Left lobe of liver (tissue), 2 donors: ENCODE data around the gene NSDHL. TPM values are rescaled to one million over a fixed set of nuclear protein-coding genes. Genes with fewer than 3 reads are reported as not detected.
"Not testable (repeated sequence)": the region's sequence is repeated elsewhere in the genome, so short reads cannot be mapped to it uniquely, and the experiment has no call there.

Experiments
- ATAC-seq: fragments of 200-7000 bp; cut with Tn5 transposase; one replicate; pipeline ENCODE4 v1.9.1; 2020; ENCODE audit warnings: mild to moderate bottlenecking, moderate library complexity
- DNase-seq: peaks from one replicate; pipeline ENCODE4 v3.0.0-alpha.2; 2020; ENCODE audit warnings: low spot score
- total RNA-seq: library from RNA; stranded (reverse); gene quantifications from one replicate; pipeline ENCODE4 v1.2.1, GENCODE V29; 2021
- donor health status: DM: no; HTN: no; CAD: no; lungs with moderate emphysema.
- donor health status: DM: no; HTN: yes; CAD: no.

NSDHL gene
- total RNA-seq = 22.0 TPM

- DNase-seq = peak; percentile 96
- peak; percentile 93 for ATAC-seq
These were observed at the start of gene NSDHL, which contains the start of gene CETN2 for GRCh38 chrX:152830312-152831305. NSDHL (plus strand) TSS chrX:152831063; CDS start chrX:152846325, 15,262 bp downstream. CETN2 (minus strand) TSS chrX:152830757; CDS start chrX:152830710, 47 bp downstream.

GRCh38 chrX:152787062-152787461 lies 43.8 kb upstream of the NSDHL start:
- peak; percentile 85 for ATAC-seq

DNA sequence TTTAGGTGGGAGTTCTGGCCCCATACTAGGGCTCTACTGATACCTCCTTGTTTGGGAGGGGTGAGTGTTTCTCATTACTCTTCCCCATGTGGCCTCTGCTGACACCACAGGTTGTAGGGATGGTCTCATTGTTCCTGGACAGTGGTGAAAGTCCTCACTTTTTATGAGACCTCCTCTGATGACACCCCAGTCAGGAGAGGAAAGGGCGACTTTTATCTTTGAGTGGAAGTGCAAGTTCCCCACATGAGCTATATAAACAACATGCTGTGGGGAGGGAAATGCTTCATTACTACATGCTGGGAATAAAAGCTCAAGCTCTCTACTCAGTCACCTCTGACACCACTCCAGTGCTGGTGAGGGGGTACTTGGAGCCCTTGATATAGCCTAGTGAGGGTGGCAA lies 31.9 kb upstream of the NSDHL start:
- ATAC-seq (no peak), DNase-seq (no peak)

More at GRCh38 chrX:152787062-152787461, 43.8 kb upstream of the NSDHL start:
- not testable (repeated sequence) for DNase-seq

- no peak for ATAC-seq
- DNase-seq = no peak
These were observed 24.8 kb upstream of the NSDHL start for GRCh38 chrX:152806035-152806434.

DNA sequence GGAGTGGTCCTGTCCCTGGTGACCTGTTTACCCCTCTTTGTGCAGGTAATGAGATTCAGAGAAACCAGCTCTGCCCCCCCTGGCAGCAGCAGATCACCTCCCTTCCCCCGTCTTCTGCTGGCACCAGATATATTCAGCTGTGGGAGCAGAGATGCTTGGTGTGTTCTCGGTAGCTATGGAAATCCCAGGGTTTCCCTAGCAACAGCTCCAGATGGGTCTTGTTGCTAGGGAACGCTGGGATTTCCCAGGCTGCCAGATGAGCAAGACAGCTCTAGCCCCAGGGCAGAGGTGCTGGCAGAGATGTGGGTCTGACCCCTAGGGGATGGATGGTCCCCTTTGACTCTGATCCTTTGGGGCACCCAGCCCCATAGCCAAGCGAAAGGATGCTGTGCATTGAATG lies 20.5 kb upstream of the NSDHL start:
- DNase-seq (no peak), ATAC-seq (no peak)

GRCh38 chrX:152813206-152813605 lies 17.7 kb upstream of the NSDHL start:
- DNase-seq = no peak

DNA sequence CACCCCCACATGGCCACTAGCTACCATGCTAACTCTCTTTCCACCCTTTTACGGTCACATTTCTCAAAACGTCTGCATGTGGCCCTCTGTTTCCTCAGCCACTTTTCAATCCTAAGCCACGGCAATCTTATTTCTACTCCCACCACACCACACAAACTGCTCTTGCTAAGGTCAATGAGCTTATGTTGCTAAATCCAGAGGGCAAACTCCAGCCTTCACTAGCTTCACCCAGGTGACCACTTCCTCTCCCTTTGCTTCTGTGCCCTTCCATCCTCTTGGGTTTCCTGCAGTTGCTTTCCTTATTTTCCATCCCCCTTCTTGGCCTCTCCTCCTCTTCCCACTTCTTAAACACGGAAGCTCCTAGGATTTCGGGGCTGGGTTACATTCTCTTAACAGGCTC lies 16.8 kb upstream of the NSDHL start:
- DNase-seq (peak; percentile 49), ATAC-seq (peak; percentile 84)

More at GRCh38 chrX:152813206-152813605, 17.7 kb upstream of the NSDHL start:
- ATAC-seq = peak; percentile 66

GRCh38 chrX:152817078-152817764 lies 13.6 kb upstream of the NSDHL start:
- DNase-seq (peak; percentile 52), ATAC-seq (peak; percentile 76)

DNA sequence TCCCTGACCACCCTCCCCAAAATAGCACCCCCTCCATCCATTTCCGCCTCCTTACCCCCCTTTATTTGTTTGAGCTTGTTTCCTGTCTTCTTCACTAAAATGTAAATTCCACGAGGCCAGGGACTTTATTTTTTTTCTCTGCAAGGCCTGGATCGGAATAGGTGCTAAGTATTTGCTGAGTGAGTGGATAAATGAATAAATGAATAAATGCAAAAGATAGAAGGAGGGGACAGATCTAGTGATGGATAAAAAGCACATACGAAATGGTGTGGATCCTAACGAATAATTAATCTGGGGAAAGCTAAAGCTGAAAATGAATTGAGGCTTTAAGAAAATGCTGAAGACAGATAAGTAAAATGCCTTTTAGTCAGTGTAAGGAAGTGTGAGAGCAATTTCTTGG lies 12.5 kb upstream of the NSDHL start:
- ATAC-seq = no peak
- no peak for DNase-seq

GRCh38 chrX:152819266-152819665 lies 11.6 kb upstream of the NSDHL start:
- DNase-seq (no peak), ATAC-seq (no peak)

DNA sequence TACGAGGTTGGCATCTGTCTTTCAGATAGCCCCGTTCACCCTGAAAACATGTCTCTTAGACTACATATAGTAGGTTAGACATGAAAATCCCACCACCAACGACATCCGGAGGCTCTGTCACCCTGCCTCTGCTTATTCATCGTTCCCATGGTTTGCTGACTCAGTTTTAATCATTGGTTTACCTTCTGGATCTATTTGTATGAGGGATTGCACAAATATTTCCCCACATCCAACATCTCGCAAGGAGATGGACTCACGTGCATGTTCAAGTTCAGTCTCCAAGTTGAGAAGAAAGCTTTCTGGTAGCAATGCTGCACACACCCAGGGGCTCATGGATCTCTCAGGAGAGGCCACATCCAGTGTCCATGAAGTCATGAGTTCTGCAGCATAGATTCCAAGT lies 11.1 kb upstream of the NSDHL start:
- no peak for ATAC-seq
- no peak for DNase-seq

GRCh38 chrX:152821145-152821765 lies 9.6 kb upstream of the NSDHL start:
- ATAC-seq (peak; percentile 72), DNase-seq (no peak)

- DNase-seq (no peak), ATAC-seq (no peak)
These were observed 8.3 kb upstream of the NSDHL start for GRCh38 chrX:152822383-152823086.

- no peak for DNase-seq
- peak; percentile 92 for ATAC-seq
These were observed 7.2 kb upstream of the NSDHL start for GRCh38 chrX:152823657-152824056.

DNA sequence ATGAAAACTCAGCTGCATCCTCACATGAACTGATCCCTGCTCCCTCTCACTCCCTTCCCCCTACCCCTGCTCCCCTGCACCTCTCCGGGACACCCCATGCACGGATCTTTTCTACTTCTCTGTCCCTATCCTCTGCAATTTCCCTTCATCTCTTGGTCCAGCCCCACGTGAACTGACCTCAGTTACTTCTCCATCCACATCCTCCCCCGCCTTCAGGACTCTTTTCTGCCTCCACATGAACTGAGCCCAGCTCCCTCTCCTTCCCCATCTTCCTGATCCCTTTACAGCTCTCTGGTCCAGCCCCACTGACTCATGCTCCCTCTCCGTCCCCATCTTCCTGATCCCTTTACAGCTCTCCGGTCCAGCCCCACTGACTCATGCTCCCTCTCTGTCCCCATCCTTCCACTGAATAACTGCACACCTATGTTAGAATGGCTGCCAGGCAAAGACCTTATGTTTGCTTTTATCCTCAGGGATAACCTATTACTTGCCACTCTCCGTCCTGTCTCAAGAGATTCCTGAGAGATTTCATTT lies 6.0 kb upstream of the NSDHL start:
- ATAC-seq (no peak), DNase-seq (no peak)

DNA sequence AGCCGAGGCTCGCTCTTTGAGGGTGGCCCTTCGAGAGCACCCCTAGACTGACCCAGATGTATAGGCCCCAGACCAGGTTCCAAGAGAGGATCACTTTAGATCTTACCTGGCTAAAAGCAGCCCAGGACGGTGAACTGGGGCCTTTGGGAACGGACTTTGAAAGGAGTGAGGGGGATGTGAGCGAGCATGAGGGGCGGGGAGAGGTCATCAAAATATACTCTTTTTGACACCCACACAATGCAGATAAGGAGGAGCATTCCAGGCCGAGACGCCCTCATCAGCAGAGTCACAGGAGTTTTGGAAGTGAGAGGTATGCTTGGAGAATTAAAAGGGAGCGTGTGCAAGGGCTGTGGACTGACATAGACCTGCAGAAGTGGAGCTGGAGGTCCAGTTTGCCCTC lies 528 bp downstream of the NSDHL start:
- ATAC-seq (no peak), DNase-seq (no peak)

DNA sequence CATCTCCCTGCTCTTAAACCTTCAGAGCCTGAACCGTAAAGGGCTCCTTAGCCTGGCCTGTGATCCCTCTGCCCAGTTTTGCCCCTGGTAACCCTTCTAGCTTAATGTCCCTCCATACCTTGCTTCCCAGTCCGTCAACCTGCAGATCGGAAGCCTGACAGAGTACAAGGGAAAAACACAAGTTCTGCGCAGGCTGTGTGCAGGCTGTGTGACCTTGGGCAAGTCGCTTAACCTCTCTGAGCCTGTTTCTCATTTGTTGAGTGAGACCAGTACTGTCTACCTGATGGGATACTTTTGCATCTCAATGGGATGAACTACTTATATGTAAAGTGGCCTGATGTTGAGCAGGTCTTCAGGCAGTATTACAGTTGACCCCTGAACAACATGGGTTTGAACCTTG lies 1.7 kb downstream of the NSDHL start:
- DNase-seq = no peak
- no peak for ATAC-seq

GRCh38 chrX:152833378-152833777 lies 2.5 kb downstream of the NSDHL start:
- ATAC-seq (peak; percentile 11), DNase-seq (peak; percentile 55)

- not testable (repeated sequence) for DNase-seq, ATAC-seq
These were observed 4.6 kb downstream of the NSDHL start for GRCh38 chrX:152835470-152835869.

- ATAC-seq (no peak), DNase-seq (no peak)
These were observed 12.0 kb downstream of the NSDHL start for GRCh38 chrX:152842772-152843338.
